SK-N-DZ (cell line): ENCODE data around the gene CALR3.
"Not testable (repeated sequence)": the region's sequence is repeated elsewhere in the genome, so short reads cannot be mapped to it uniquely, and the experiment has no call there.

Source experiments
- DNase-seq: peaks from one replicate; pipeline ENCODE4 v3.0.0-alpha.2; 2015; ENCODE audit warnings: low spot score

Gene CALR3

GRCh38 chr19:16524991-16525734 is 29.2 kb upstream of the CALR3 start:
- DNase-seq = no peak

GRCh38 chr19:16522559-16523377 is 26.8 kb upstream of the CALR3 start:
- no peak for DNase-seq

GRCh38 chr19:16521715-16522289 is 25.8 kb upstream of the CALR3 start:
- no peak for DNase-seq

GRCh38 chr19:16520986-16521624 is 25.1 kb upstream of the CALR3 start:
- DNase-seq = no peak

- DNase-seq = no peak
Measured at GRCh38 chr19:16520074-16520973, 24.4 kb upstream of the CALR3 start.

DNA sequence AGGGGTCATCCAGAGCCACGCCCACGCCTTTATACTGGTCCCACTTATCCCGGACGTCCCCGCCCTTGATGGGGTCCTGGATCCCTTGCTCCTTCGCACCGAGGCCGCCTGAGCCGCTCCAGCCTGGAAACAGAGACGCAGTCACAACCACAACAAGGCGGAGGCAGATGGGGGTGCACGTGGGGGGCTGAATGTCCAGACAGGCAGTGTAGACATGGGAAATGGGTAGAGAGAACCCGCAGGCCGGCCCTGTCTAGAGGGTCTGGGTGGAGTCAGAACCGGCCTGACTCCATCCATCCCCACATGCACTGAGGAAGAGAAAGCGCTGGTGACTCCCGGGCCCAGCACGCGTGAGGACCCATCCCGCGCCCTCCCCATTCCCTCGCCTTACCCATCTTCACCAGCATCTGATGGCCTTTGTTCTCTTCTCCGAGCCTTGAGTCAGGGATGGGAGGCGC is 23.3 kb upstream of the CALR3 start:
- DNase-seq = no peak

GRCh38 chr19:16518483-16519229 is 22.7 kb upstream of the CALR3 start:
- no peak for DNase-seq

- no peak for DNase-seq
Measured at GRCh38 chr19:16518061-16518460, 22.1 kb upstream of the CALR3 start.

DNA sequence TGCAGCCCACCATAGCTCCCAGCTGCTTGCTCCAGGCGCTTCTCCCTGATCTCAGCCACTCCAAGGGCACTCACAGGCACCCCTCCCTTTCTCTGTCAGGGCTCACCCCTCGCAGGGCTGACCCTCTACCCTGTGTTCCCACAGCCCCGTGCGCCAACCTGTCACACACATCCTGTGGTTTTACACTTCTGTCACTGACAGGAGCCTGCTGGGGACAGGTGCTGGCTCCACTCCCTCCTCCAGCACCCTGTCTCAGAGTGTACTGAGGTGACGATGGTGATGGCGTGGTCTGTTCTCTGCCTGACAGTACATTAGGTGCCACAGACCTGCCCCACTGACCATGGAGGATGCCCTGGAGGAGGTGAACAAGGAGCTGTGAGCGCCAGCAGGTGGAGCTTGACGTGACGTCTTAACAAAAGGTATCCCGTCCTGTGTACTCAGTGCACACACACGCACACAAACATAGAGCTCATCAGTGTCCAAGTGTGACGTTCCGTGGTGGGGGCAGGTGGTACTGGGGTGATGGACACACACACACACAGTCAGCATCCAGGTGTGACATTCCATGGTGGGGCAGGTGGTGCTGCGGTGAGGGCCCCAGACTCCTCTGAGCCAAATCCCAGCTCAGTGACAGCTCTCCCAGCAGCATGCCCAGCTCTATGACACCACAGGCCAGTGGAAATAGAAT is 21.1 kb upstream of the CALR3 start:
- no peak for DNase-seq

DNA sequence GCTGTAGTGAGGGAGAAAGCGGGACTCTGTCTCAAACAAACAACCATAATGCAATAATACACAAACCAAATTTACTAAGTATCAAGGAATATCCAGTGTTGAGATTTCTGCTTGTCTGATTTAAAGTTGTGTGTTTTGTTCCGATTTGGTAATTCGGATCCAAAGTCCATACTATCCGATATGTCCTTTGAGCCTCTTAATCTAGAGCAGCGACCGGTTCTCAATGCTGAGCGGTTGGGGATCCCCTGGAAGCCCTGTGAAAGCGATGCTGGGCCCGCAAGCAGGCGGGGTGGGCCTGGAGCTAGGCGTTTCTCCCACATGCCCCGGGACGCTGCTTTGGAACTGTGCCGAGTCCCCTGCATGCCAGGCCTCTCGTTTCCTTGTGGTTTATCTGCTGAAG is 20.4 kb upstream of the CALR3 start:
- DNase-seq = no peak

- no peak for DNase-seq
Measured at GRCh38 chr19:16514383-16515019, 18.5 kb upstream of the CALR3 start.

GRCh38 chr19:16512611-16513010 is 16.6 kb upstream of the CALR3 start:
- not testable (repeated sequence) for DNase-seq

DNA sequence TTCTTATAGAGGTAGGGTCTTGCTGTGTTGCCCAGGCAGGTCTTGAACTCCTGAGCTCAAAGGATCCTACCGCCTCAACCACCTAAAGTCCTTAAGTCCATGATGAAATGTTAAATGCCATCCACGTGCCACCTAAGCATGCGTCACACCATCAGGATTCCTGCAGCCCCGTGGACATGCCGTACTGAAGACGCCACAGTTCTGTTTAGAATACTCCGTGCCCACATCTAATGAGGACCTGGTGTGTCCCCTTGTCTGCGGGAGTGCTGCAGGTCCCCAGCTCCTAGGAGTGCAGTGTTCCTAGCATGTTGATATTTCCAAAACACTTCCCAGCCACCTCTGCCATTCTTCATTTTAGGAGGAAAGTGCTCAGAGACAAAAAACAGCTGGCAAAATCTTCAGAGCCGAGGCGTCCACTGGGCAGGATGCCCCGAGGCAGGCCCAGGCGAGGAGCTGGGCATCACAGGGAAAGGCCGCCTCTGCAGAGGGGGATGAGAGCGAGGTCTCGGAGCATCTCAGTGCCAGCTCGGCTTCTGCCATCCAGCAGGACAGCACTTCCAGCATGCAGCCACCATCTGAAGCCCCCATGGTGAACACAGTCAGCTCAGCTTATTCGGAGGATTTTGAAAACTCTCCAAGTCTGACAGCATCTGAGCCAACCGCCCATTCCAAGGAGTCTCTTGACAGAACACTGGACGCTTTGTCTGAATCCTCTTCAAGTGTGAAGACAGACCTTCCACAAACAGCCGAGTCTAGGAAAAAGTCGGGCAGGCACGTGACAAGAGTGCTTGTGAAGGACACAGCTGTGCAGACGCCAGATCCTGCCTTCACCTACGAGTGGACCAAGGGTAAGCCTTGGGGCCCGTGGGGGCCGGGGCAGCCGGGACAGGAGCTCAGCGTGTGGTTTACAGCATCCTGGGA is 13.4 kb upstream of the CALR3 start:
- DNase-seq = no peak

DNA sequence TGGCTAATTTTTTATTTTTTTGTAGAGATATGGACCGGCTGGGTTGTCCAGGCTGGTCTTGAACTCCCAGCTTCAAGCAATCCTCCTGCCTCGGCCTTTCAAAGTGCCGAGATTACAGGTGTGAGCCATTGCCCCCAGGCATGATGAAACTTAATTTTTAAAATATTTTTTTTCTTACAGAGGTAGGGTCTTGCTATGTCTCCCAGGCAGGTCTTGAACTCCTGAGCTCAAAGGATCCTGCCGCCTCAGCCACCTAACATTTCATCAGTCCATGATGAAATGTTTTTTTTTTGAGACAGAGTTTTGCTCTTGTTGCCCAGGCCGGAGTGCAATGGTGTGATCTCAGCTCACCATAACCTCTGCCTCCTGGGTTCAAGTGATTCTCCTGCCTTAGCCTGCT is 12.6 kb upstream of the CALR3 start:
- DNase-seq = no peak

DNA sequence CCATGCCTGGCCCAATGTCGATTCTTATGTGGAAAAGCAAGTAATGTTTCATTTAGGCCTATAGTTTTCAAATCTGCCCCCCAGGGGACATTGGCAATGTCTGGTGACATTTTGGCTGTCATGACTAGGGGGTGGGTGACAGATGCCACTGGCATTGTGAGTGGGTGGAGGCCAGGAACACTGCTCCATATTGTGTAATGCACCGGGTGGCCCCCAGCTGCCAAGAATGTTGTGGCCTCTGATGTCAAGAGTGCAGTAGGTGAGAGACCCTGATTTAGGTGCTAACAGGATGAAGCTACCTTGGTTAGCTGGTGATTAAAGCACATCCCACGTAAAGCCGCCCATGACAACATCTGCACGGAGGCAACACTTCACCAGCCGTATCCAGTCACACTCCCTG is 11.0 kb upstream of the CALR3 start:
- no peak for DNase-seq

DNA sequence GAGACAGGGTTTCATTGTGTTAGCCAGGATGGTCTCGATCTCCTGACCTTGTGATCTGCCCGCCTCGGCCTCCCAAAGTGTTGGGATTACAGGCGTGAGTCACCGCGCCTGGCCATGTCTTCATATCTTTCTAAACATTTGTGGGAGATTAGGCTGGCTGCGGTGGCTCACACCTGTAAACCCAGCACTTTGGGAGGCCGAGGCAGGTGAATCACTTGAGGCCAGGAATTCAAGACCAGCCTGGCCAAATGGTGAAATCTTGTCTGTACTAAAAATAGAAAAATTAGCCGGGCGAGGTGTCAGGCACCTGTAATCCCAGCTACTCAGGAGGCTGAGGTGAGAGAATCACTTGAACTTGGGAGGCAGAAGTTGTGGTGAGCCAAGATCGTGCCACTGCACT is 10.2 kb upstream of the CALR3 start:
- not testable (repeated sequence) for DNase-seq

DNA sequence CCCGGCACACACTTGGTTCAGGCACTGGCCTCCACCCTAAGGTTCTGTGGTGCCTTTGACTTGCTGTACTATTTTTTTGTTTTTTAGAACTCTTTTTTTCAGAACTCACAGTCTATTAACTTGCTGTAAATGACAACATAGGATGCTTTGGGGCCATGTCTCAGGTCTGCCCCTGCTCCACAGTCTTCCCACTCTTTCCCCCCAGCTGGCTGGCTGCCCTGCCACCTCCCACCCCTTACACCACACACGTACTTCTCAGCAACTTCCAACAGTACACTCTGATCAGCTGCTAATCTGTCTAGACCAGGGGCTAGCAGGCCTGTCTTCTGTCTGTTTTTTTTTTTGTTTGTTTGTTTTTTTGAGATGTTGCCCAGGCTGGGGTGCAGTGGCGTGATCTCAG is 8.3 kb upstream of the CALR3 start:
- DNase-seq = no peak

DNA sequence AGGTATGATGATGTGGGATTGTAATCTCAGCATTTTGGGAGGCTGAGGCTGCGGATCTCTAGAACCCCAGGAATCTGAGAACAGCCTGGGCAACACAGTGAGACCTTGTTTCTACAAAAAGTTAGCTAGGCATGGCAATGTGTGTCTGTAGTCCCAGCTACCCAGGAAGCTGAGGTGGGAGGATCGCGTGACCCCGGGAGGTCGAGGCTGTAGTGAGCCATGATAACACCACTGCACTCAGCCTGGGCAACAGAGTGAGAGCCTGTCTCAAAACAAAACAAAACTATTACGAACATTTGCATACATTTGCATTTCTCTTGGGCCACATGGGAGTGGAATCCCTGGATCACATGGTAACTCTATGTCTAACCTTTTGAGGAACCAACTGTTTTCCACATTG is 1.9 kb upstream of the CALR3 start:
- no peak for DNase-seq
